H1 (cell line): Measurements from ENCODE around the gene RWDD3. TPM values are rescaled to one million over a fixed set of nuclear protein-coding genes. Genes with fewer than 3 reads are reported as not detected.

Experiments
- CTCF ChIA-PET: fragments of 300-600 bp; sonication (Branson Sonifier 250); formaldehyde crosslinking; loops from one replicate; lab custom pipeline; 2021; ENCODE audit not compliant: partially characterized antibody; lab: Charles Lee
- POLR2A ChIA-PET: fragments of 300-600 bp; sonication (Branson Sonifier 250); formaldehyde crosslinking; loops from one replicate; lab custom pipeline; 2021; ENCODE audit warnings: inconsistent platforms; ENCODE audit not compliant: partially characterized antibody; lab: Charles Lee
- DNase-seq, 2 experiments: peaks; one replicate each; pipeline versions ENCODE4 v3.0.0 to v3.0.0-alpha.2; 2010 to 2022; ENCODE audit warnings: low spot score in 2 of 2, low read depth in 1 of 2, mixed read lengths in 1 of 2
- FAIRE-seq: peaks from 2 replicates; lab custom pipeline; 2011; peaks lifted over from hg19 to GRCh38; lab: Jason Lieb, UNC
- H2AFZ ChIP-seq: 2 replicates; pipeline ENCODE4 v1.8.1; 2012; ENCODE audit warnings: low read length, inconsistent platforms
- H2AK5ac ChIP-seq: 2 replicates; pipeline ENCODE4 v1.6.1; 2013; ENCODE audit warnings: low read depth, low read length
- H2BK120ac ChIP-seq: replicated peaks from 2 replicates; pipeline ENCODE3; 2013; ENCODE audit warnings: low read depth, low read length, inconsistent platforms
- H2BK12ac ChIP-seq: 2 replicates; pipeline ENCODE4 v1.6.1; 2013; ENCODE audit warnings: low read depth, low read length
- H2BK15ac ChIP-seq: 2 replicates; pipeline ENCODE4 v1.6.1; 2013; ENCODE audit warnings: low read length
- H2BK20ac ChIP-seq: 2 replicates; pipeline ENCODE4 v1.6.1; 2013; ENCODE audit warnings: low read length
- H2BK5ac ChIP-seq: 2 replicates; pipeline ENCODE4 v1.6.1; 2013; ENCODE audit warnings: low read depth, low read length
- H3K14ac ChIP-seq: 2 replicates; pipeline ENCODE4 v1.6.1; 2013; ENCODE audit warnings: inconsistent platforms; ENCODE audit not compliant: insufficient read length
- H3K18ac ChIP-seq: 2 replicates; pipeline ENCODE4 v1.6.1; 2013; ENCODE audit warnings: low read length; ENCODE audit errors: extremely low read depth
- H3K23ac ChIP-seq: 2 replicates; pipeline ENCODE4 v1.6.1; 2013; ENCODE audit warnings: inconsistent platforms; ENCODE audit not compliant: insufficient read length
- H3K23me2 ChIP-seq: 2 replicates; pipeline ENCODE4 v1.6.1; 2013; ENCODE audit warnings: low read depth, low read length
- H3K27ac ChIP-seq: 2 replicates; pipeline ENCODE4 v1.6.1; 2011; ENCODE audit warnings: low read depth, low read length, inconsistent platforms
- H3K27me3 ChIP-seq, 4 experiments: replicated peaks in 1 of 4; 1 replicate in 1 of 4; 2 replicates in 3 of 4; pipeline versions ENCODE4 v1.6.1 to v1.8.1; 2011 to 2013; ENCODE audit warnings: low read length in 3 of 4, mild to moderate bottlenecking in 3 of 4, inconsistent platforms in 2 of 4, mixed read lengths in 2 of 4, moderate library complexity in 1 of 4; ENCODE audit not compliant: control insufficient read depth in 3 of 4, insufficient read depth in 3 of 4; ENCODE audit errors: extremely low read depth in 1 of 4
- H3K36me3 ChIP-seq, 4 experiments: 2 replicates each; pipeline versions ENCODE4 v1.6.1 to v1.8.1; 2011 to 2013; ENCODE audit warnings: mild to moderate bottlenecking in 4 of 4, low read length in 3 of 4, moderate library complexity in 2 of 4, control low read depth in 1 of 4, inconsistent platforms in 1 of 4; ENCODE audit not compliant: insufficient read depth in 4 of 4, control insufficient read depth in 2 of 4
- H3K4ac ChIP-seq: replicated peaks from 2 replicates; pipeline ENCODE3; 2013; ENCODE audit warnings: low read length, low read depth, mixed read lengths, inconsistent platforms; ENCODE audit not compliant: insufficient read length
- H3K4me1 ChIP-seq, 4 experiments: replicated peaks in 1 of 4; 1 replicate in 1 of 4; 2 replicates in 3 of 4; pipeline versions ENCODE4 v1.6.1 to v1.8.1; 2011 to 2013; ENCODE audit warnings: low read length in 3 of 4, inconsistent platforms in 2 of 4, mixed read lengths in 1 of 4; ENCODE audit not compliant: insufficient read depth in 4 of 4, control insufficient read depth in 3 of 4
- H3K4me2 ChIP-seq, 2 experiments: 2 replicates each; pipeline versions ENCODE4 v1.6.1 to v1.8.1; 2011 to 2013; ENCODE audit warnings: low read depth in 2 of 2, low read length in 2 of 2, control low read depth in 1 of 2, inconsistent platforms in 1 of 2, mild to moderate bottlenecking in 1 of 2; ENCODE audit not compliant: insufficient read depth in 1 of 2
- H3K4me3 ChIP-seq, 4 experiments: fragments of 200-600, 300-600 bp in 1 of 4; sonication (generic), shearing (Covaris generic), sonication (Bioruptor Twin) in 1 of 4; 2 replicates each; pipeline versions ENCODE4 v1.5.1 to v1.8.1; 2011 to 2016; ENCODE audit warnings: low read length in 4 of 4, low read depth in 3 of 4, control low read depth in 2 of 4, inconsistent platforms in 2 of 4, mild to moderate bottlenecking in 2 of 4, mixed read lengths in 1 of 4, moderate library complexity in 1 of 4; ENCODE audit not compliant: insufficient read depth in 2 of 4; ENCODE audit errors: extremely low read depth in 1 of 4
- H3K56ac ChIP-seq: replicated peaks from 2 replicates; pipeline ENCODE3; 2013; ENCODE audit warnings: low read depth, mild to moderate bottlenecking, mixed read lengths, low read length, inconsistent platforms; ENCODE audit not compliant: insufficient read length
- H3K79me1 ChIP-seq: 2 replicates; pipeline ENCODE4 v1.6.1; 2013; ENCODE audit warnings: low read depth, low read length, control low read depth
- H3K79me2 ChIP-seq, 2 experiments: 2 replicates each; pipeline versions ENCODE4 v1.6.1 to v1.8.1; 2012 to 2013; ENCODE audit warnings: low read length in 2 of 2, mild to moderate bottlenecking in 2 of 2, inconsistent platforms in 1 of 2; ENCODE audit not compliant: insufficient read depth in 2 of 2, control insufficient read depth in 1 of 2
- H3K9ac ChIP-seq, 4 experiments: replicated peaks in 1 of 4; 1 replicate in 1 of 4; 2 replicates in 3 of 4; pipeline versions ENCODE4 v1.6.1 to v1.8.1; 2011 to 2013; ENCODE audit warnings: low read depth in 3 of 4, low read length in 3 of 4, control low read depth in 2 of 4, mild to moderate bottlenecking in 2 of 4, moderate library complexity in 2 of 4, inconsistent platforms in 1 of 4; ENCODE audit errors: extremely low read depth in 1 of 4
- H3K9me3 ChIP-seq, 2 experiments: 2 replicates each; pipeline versions ENCODE4 v1.6.1 to v1.8.1; 2012 to 2013; ENCODE audit warnings: mild to moderate bottlenecking in 2 of 2, moderate library complexity in 2 of 2, control low read depth in 1 of 2, inconsistent platforms in 1 of 2, low read depth in 1 of 2, low read length in 1 of 2, mixed read lengths in 1 of 2; ENCODE audit not compliant: insufficient read depth in 2 of 2
- H4K20me1 ChIP-seq, 2 experiments: replicated peaks in 1 of 2; 2 replicates each; pipeline versions ENCODE3 to v1.8.1; 2011 to 2013; ENCODE audit warnings: inconsistent platforms in 2 of 2, low read length in 2 of 2, mild to moderate bottlenecking in 1 of 2; ENCODE audit not compliant: insufficient read depth in 2 of 2, control insufficient read depth in 1 of 2
- H4K5ac ChIP-seq: 2 replicates; pipeline ENCODE4 v1.6.1; 2013; ENCODE audit warnings: low read length, low read depth, mixed read lengths, inconsistent platforms; ENCODE audit not compliant: insufficient read length
- H4K8ac ChIP-seq: 2 replicates; pipeline ENCODE4 v1.8.0; 2013; ENCODE audit warnings: mild to moderate bottlenecking, moderate library complexity, low read length, inconsistent platforms; ENCODE audit not compliant: insufficient read depth; ENCODE audit errors: extremely low read depth
- H4K91ac ChIP-seq: replicated peaks from 2 replicates; pipeline ENCODE3; 2013; ENCODE audit warnings: low read length, mixed read lengths, inconsistent platforms; ENCODE audit not compliant: insufficient read length
- CHD2 ChIP-seq: IDR thresholded peaks from 2 replicates; pipeline ENCODE4 v1.6.1; 2012; ENCODE audit warnings: low read length, improper control_type of control experiment
- HDAC2 ChIP-seq, 2 experiments: fragments of 300-600 bp in 1 of 2; sonication (generic) in 1 of 2; IDR thresholded peaks; 2 replicates each; pipeline ENCODE4 v1.6.1; 2011 to 2012; ENCODE audit warnings: low read depth in 2 of 2, low read length in 2 of 2, mild to moderate bottlenecking in 2 of 2, moderate library complexity in 2 of 2, borderline replicate concordance in 1 of 2, inconsistent platforms in 1 of 2
- MAFK ChIP-seq: IDR thresholded peaks from 2 replicates; pipeline ENCODE4 v1.6.1; 2012; ENCODE audit warnings: low read depth, mild to moderate bottlenecking, improper control_type of control experiment, low read length
- RBBP5 ChIP-seq: IDR thresholded peaks from 2 replicates; pipeline ENCODE4 v1.7.1; 2012; ENCODE audit warnings: low read depth, mild to moderate bottlenecking, inconsistent platforms, low read length, moderate library complexity, borderline replicate concordance
- WGBS, 2 experiments: shearing (Covaris generic) in 1 of 2; methylation state at CpG; one replicate each; pipeline versions ENCODE4 v1.1.6 to v1.1.7; 2013 to 2015; ENCODE audit warnings: low lambda C conversion rate in 2 of 2, mixed read lengths in 2 of 2, inconsistent platforms in 1 of 2, low coverage in 1 of 2, missing lambda C conversion rate in 1 of 2; ENCODE audit not compliant: insufficient replicate concordance in 2 of 2, insufficient coverage in 1 of 2, insufficient read length in 1 of 2; ENCODE audit errors: extremely low coverage in 1 of 2, missing lambda C conversion rate in 1 of 2; 5-methylcytosine and 5-hydroxymethylcytosine counted together
- polyA plus RNA-seq, 7 experiments: library from polyadenylated mRNA; depleted of rRNA in 3 of 7; stranded (reverse) in 5 of 7; unstranded in 2 of 7; fragments of >200 nt in 5 of 7; fragments of 200-250 nt in 2 of 7; gene quantifications; 1 replicate in 5 of 7; 2 replicates in 1 of 7; 4 replicates in 1 of 7; pipeline versions ENCODE4 v1.2.1 to v1.2.3, GENCODE V29; 2011 to 2013; ENCODE audit warnings: missing spikeins in 2 of 7, mixed read lengths in 2 of 7
- total RNA-seq: library from RNA; stranded (reverse); fragmentation: NEBNext Ultra II Directional; extraction: Animal tissue kit (Norgen Biotek cat#: 25700); gene quantifications from 2 replicates; pipeline ENCODE4 v1.2.1, GENCODE V29; 2021

RWDD3 gene
- total and polyA plus RNA-seq, 2 of the 8 experiments (the other 6 are each of a cell fraction or from before 2014, with no cell fraction given) = 7.9 to 14.5 TPM

GRCh38 chr1:95229037-95229436 lies 5.0 kb upstream of the RWDD3 start:
- Histone ChIP-seq H4K8ac (no peak overlapping the region), H3K14ac (no peak overlapping the region), H2BK5ac (no peak overlapping the region), H3K4me3 (no peak overlapping the region), H2BK12ac (no peak overlapping the region), H4K5ac (no peak overlapping the region), H2BK120ac (no peak overlapping the region), H3K4me2 (no peak overlapping the region), H3K56ac (no peak overlapping the region), H3K9ac (no peak overlapping the region), H3K23me2 (peaks cover 7% of the 10 kb centered on the region; the same call in 1 of the 2 replicates), H3K4ac (no peak overlapping the region), H3K27me3 (peaks cover 0 to 3% (median 0%) of the 10 kb centered on the region in 4 experiments; a peak in 2 of 7 replicates), H4K91ac (no peak overlapping the region), H3K79me1 (no peaks in the 10 kb centered on the region), H2AK5ac (no peak overlapping the region), H3K23ac (no peak overlapping the region), H2AFZ (no peak overlapping the region), H3K9me3 (no peaks in the 10 kb centered on the region), H3K27ac (no peak overlapping the region), H2BK15ac (no peak overlapping the region), H3K79me2 (no peaks in the 10 kb centered on the region), H3K18ac (no peak overlapping the region), H2BK20ac (no peak overlapping the region), H3K4me1 (peaks cover 0 to 4% (median 1%) of the 10 kb centered on the region in 4 experiments; a peak in 4 of 7 replicates), H3K36me3 (no peaks in the 10 kb centered on the region), H4K20me1 (no peaks in the 10 kb centered on the region)
- CTCF ChIA-PET = interaction anchor here (0.5 kb wide), 1 partner anchor 375 kb away, joined by 5 read pairs; no protein-coding TSS in a partner anchor
- POLR2A ChIA-PET = no interaction called here
- DNase-seq = no peak
- FAIRE-seq = no peak
- TF ChIP-seq MAFK (no peak), CHD2 (no peak), HDAC2 (IDR thresholded peaks at IDR 0.05; ENCODE audit: borderline replicate concordance in 1 of 2, low read depth in 2 of 2, low read length in 2 of 2) (no peak), RBBP5 (no peak)
- WGBS, 2 experiments = 85% methylated on average over 5 of the region's 5 CpGs; no CpG with 5 or more reads in 1 of the 2 experiments
